Right kidney (tissue), 9 donors: ENCODE measurements around the gene USP32.
"Not testable (repeated sequence)": the region's sequence is repeated elsewhere in the genome, so short reads cannot be mapped to it uniquely, and the experiment has no call there.

ENCODE experiments used
- DNase-seq: peaks from one replicate; pipeline ENCODE4 v3.0.0-alpha.2; 2016
- long read RNA-seq, 8 donors: transcript quantifications; one replicate each; lab custom pipeline, GENCODE V29; 2026

Gene USP32, protein sequence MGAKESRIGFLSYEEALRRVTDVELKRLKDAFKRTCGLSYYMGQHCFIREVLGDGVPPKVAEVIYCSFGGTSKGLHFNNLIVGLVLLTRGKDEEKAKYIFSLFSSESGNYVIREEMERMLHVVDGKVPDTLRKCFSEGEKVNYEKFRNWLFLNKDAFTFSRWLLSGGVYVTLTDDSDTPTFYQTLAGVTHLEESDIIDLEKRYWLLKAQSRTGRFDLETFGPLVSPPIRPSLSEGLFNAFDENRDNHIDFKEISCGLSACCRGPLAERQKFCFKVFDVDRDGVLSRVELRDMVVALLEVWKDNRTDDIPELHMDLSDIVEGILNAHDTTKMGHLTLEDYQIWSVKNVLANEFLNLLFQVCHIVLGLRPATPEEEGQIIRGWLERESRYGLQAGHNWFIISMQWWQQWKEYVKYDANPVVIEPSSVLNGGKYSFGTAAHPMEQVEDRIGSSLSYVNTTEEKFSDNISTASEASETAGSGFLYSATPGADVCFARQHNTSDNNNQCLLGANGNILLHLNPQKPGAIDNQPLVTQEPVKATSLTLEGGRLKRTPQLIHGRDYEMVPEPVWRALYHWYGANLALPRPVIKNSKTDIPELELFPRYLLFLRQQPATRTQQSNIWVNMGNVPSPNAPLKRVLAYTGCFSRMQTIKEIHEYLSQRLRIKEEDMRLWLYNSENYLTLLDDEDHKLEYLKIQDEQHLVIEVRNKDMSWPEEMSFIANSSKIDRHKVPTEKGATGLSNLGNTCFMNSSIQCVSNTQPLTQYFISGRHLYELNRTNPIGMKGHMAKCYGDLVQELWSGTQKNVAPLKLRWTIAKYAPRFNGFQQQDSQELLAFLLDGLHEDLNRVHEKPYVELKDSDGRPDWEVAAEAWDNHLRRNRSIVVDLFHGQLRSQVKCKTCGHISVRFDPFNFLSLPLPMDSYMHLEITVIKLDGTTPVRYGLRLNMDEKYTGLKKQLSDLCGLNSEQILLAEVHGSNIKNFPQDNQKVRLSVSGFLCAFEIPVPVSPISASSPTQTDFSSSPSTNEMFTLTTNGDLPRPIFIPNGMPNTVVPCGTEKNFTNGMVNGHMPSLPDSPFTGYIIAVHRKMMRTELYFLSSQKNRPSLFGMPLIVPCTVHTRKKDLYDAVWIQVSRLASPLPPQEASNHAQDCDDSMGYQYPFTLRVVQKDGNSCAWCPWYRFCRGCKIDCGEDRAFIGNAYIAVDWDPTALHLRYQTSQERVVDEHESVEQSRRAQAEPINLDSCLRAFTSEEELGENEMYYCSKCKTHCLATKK (N-terminal part only)
- long read RNA-seq, donor 1, result 0 reads
- long read RNA-seq, donor 2, result 0 reads
- long read RNA-seq, donor 3, result 0 reads
- long read RNA-seq, donor 4, partial matches to known transcripts, result 0 of 1 reads
- long read RNA-seq, donor 4, other reads (novel, unspliced or antisense), result 0 of 1 reads
- long read RNA-seq, donor 5, partial matches to known transcripts, result 5 of 5 reads
- long read RNA-seq, donor 5, other reads (novel, unspliced or antisense), result 0 of 5 reads
- long read RNA-seq, donor 6, partial matches to known transcripts, result 6 of 9 reads
- long read RNA-seq, donor 6, other reads (novel, unspliced or antisense), result 0 of 9 reads
- long read RNA-seq, donor 7, result 0 reads
- long read RNA-seq, donor 8, partial matches to known transcripts, result 7 of 7 reads
- long read RNA-seq, donor 8, other reads (novel, unspliced or antisense), result 0 of 7 reads

- peak; percentile 99 for DNase-seq
Observed at GRCh38 chr17:60392042-60392844, at the start of gene USP32. TSS of gene USP32 (minus strand) at chr17:60392133. CDS start at chr17:60391939, 194 bp downstream.

DNA sequence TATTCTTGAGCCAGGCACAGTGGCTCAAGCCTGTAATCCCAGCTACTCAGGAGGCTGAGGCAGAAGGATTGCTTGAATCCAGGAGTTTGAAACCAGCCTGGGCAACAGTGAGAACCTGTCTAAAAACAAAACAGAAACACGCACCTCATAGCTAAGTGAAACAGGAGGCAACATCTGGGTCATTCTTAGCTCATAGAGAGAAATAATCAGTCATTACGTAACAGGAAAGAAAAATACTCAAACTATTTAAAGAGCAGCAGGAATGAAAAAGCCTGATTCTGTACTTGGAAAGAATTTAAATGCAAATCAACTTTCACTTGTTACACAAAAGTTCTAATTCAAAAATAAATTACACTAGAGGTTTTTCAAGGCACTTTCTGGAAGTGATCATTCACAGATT is 47.6 kb upstream of the USP32 start:
- no peak for DNase-seq

- no peak for DNase-seq
Observed at GRCh38 chr17:60436676-60437075, 44.7 kb upstream of the USP32 start.

GRCh38 chr17:60435244-60436167 is 43.6 kb upstream of the USP32 start:
- peak; percentile 54 for DNase-seq

GRCh38 chr17:60433021-60433997 is 41.4 kb upstream of the USP32 start:
- not testable (repeated sequence) for DNase-seq

- not testable (repeated sequence) for DNase-seq
Observed at GRCh38 chr17:60430561-60430960, 38.6 kb upstream of the USP32 start.

- not testable (repeated sequence) for DNase-seq
Observed at GRCh38 chr17:60428491-60428890, 36.6 kb upstream of the USP32 start.

DNA sequence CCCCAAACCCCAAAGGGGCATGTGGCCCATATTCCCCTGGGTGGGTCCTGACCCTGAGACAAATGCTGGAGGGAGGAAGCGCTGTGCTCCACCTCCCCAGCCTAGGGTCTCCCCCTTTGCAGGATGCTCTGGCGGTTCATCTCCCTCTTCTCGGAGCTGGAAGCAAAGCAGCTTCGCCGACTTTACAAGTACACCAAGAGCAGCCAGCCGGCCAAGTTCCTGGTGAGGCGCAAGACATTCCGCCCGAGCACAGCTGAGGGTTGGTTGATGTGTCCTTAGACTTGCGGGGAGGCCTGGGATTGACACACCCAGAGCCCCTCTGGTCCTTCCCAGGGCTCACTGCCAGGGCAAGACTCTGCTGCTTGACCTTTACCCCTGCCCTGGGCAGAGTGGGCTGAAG is 34.7 kb upstream of the USP32 start:
- DNase-seq, result no peak

DNA sequence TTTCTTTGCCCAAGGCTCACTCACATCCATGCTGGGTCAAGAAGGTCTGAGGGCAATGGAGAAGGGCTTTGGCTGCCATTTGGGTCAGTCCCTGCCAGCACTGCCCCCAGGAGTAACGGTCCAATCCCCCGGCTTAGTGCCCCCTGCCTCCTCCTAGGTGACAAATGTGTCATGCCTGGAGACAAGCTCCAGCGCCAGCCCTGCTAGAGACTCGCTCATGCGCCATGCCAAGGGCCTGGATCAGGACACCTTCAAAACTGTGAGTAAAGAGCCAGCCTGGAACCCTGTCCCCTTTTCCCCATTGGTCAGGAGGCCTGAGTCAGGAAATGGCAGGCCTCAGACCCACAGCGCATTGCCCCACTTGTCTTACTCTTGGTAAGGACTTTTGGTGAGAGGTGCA is 33.7 kb upstream of the USP32 start:
- DNase-seq, result no peak

DNA sequence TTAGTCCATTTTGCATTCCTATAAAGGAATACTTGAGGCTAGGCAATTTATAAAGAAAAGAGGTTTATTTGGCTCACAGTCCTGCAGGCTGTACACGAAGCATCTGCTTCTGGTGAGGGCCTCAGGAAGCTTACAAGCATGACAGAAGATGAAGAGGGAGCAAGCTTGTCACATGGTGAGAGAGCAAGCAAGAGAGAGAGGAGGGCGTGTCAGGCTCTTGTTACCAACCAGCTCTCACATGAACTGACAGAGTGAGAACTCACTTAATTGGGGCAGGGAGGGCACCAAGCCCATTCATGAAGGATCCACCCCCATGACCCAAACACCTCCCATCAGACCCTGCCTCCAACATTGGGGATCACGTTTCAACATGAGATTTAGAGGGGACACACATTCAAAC is 31.9 kb upstream of the USP32 start:
- DNase-seq, result no peak

- no peak for DNase-seq
Observed at GRCh38 chr17:60422162-60422665, 30.3 kb upstream of the USP32 start, which contains the start of gene CHCT1. TSS of gene CHCT1 (plus strand) at chr17:60422489. CDS start at chr17:60422593, 104 bp downstream.

DNA sequence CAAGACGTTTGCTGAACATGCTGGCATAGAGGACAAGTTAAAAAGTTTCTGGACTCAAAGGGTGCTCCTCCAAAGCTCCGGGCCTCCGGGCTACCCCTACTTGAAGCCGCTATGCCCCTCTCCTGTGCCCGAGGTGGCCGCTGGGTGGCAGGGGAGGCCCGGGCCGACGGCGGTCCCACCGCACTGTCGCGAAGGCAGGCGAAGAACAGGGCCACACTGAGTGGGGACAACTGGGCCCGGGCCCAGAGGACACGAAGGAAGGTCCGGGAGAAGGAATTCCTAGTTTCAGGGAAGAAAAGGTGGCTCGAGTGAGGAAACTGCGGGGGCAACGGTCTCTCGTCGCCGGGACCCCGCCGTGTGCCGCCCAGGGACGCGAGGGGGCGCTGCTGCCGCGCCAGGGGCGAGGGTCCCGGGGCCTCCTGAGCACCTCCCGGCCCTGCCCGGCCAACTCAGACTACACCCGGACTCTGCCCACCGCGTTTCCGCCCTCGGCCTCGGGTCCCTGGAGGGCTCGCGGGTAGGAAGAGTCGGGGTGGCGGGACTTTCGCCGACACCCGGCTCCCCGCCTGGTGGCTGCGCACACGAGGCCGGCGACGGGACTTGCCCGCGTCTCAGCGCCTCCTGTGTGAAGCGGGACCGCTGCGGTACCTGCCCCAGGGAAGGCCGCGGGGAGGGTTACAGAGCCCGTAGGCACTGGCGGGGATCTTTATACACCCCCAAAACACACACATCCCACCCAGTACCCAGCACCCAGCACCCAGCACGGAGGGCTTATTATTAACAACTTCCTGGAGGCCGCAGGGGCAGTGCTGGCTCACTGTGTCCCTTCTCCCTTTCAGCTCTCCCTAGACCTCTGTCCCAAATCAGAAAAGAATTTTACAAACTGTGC is 29.6 kb upstream of the USP32 start:
- peak; percentile 97 for DNase-seq

- DNase-seq, result not testable (repeated sequence)
Observed at GRCh38 chr17:60419875-60420274, 27.9 kb upstream of the USP32 start.

GRCh38 chr17:60419003-60419402 is 27.1 kb upstream of the USP32 start:
- DNase-seq, result not testable (repeated sequence)

DNA sequence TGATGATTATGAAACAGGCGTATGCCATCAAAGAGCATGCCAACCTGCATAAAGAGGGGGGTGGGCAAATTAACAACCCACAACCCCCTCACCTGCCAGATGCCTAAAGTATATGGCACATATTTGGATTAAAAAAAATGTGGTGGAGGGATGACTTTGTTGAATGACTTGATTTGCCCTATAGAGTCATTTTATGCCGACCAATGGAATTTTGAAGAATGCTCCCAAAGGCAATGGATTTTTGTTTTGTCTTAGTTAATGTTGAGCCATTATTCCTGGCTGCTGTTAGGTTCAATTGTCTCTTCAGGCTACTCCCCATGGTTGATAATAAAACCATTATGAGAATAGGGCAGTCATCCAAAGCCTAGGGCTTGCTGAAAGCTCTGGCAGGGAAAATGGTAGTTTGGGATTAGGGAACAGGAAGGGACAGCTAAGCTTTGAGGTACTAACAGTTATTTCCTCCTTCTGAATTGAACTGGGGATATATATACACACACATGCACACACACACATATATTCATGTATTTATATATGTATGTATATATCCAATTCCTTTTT is 24.5 kb upstream of the USP32 start:
- no peak for DNase-seq

DNA sequence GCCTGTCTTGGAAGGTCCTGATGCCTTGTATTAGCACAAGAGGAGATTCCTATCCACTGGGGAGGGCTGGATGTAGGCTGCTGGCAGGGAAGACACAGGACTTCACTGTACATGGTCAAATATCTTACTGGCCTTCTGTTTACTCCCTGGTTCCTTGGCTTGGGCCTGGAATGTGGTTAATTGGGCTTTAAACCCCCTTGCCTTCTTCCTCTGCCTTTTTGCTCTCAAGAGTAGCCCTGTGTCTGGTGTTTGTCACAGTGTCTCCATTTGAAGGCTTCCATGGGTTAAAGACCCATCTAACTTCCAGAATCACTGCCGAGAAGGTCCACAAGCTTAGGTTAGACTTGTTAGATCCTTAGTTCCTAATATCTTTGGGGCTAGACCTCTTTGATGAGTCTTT is 23.2 kb upstream of the USP32 start:
- DNase-seq, result no peak
